ENCODE results near the gene CUBN. TPM values are rescaled to one million over a fixed set of nuclear protein-coding genes. Genes with fewer than 3 reads are reported as not detected.

CUBN gene
- total and polyA plus RNA-seq, 9 of the 15 experiments (the other 6 are each of a cell fraction or from before 2014, with no cell fraction given) = 0.04 to 0.33 (median 0.09) TPM

DNA sequence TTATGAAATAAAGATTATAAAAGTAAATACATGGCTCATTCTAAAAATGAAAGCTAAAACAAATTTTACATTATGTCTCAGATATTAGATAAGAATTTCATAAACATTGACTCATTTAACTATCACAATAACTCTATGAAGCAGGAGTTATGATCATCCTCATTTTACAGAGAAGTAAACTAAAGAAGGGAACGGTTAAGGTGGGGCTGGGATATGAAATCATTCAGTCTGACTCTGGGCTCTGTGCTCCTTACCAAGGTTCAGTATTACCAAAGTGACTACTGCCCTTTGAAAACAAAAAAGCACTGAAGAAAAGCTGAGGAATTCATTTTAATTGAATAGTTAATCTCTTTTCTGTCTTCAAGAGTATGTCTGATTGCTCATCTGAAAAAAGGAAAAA, 22.1 kb upstream of the CUBN start:
- H2AFZ ChIP-seq (ENCODE audit: low read depth, low read length) = no peak overlapping the region
- H3K4me3 ChIP-seq = no peak overlapping the region
- no peak overlapping the region for H3K9ac ChIP-seq (ENCODE audit: insufficient read depth in 1 of 2, low read depth in 2 of 2, low read length in 2 of 2)
- H3K27me3 ChIP-seq (ENCODE audit: control insufficient read depth in 2 of 2, insufficient read depth in 2 of 2, low read length in 2 of 2) = no peaks in the 10 kb centered on the region
- H3K9me1 ChIP-seq (ENCODE audit: control insufficient read depth, insufficient read depth, low read length) = no peaks in the 10 kb centered on the region
- no peak for TF ChIP-seq ZC3H8 (IDR thresholded peaks at IDR 0.05)
- TF ChIP-seq IRF2 (CRISPR knock-in tag; IDR thresholded peaks at IDR 0.05) = no peak
- TF ChIP-seq, protein P1, sequence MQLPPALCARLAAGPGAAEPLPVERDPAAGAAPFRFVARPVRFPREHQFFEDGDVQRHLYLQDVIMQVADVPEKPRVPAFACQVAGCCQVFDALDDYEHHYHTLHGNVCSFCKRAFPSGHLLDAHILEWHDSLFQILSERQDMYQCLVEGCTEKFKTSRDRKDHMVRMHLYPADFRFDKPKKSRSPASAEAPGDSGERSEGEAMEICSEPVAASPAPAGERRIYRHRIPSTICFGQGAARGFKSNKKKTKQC (CRISPR knock-in tag; IDR thresholded peaks at IDR 0.05) = no peak
- TF ChIP-seq ZNF24 (IDR thresholded peaks at IDR 0.05) = no peak
- no peak for TF ChIP-seq SRSF3 (IDR thresholded peaks at IDR 0.05; ENCODE audit: insufficient read depth, low read length)
- TF ChIP-seq ZNF584 (CRISPR knock-in tag; IDR thresholded peaks at IDR 0.05; ENCODE audit: low read depth) = no peak
- no peak for TF ChIP-seq TBL1XR1 (IDR thresholded peaks at IDR 0.05; ENCODE audit: low read length in 2 of 2)
- TF ChIP-seq, protein P2, sequence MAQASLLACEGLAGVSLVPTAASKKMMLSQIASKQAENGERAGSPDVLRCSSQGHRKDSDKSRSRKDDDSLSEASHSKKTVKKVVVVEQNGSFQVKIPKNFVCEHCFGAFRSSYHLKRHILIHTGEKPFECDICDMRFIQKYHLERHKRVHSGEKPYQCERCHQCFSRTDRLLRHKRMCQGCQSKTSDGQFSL (CRISPR knock-in tag; IDR thresholded peaks at IDR 0.05) = no peak
- TF ChIP-seq, protein P2 (tag; IDR thresholded peaks at IDR 0.05) = no peak
- TF ChIP-seq, protein P3, sequence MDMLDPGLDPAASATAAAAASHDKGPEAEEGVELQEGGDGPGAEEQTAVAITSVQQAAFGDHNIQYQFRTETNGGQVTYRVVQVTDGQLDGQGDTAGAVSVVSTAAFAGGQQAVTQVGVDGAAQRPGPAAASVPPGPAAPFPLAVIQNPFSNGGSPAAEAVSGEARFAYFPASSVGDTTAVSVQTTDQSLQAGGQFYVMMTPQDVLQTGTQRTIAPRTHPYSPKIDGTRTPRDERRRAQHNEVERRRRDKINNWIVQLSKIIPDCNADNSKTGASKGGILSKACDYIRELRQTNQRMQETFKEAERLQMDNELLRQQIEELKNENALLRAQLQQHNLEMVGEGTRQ (CRISPR knock-in tag; IDR thresholded peaks at IDR 0.05) = no peak
- no peak for TF ChIP-seq DDX20 (tag; IDR thresholded peaks at IDR 0.05; ENCODE audit: low read depth)
- TF ChIP-seq ARID2 (IDR thresholded peaks at IDR 0.05) = no peak
- no peak for TF ChIP-seq LEF1 (IDR thresholded peaks at IDR 0.05)
- no peaks in the 10 kb centered on the region for H3K79me2 ChIP-seq (ENCODE audit: control insufficient read depth, insufficient read depth, low read length)
- no peak for ATAC-seq
- no peaks in the 10 kb centered on the region for H4K20me1 ChIP-seq (replicated peaks; ENCODE audit: control insufficient read depth, insufficient read depth, low read length)
- H3K36me3 ChIP-seq (ENCODE audit: control insufficient read depth, insufficient read depth, low read length) = no peaks in the 10 kb centered on the region
- no peaks in the 10 kb centered on the region for H3K9me3 ChIP-seq (replicated peaks; ENCODE audit: control insufficient read depth, insufficient read depth, low read depth, low read length)
- no peak for DNase-seq (ENCODE audit: extremely low read depth in 1 of 4, low spot score in 3 of 4)
- 0 out of 5 replicates have a peak, but pooled peaks cover 0 to 3% of the 10 kb centered on the region in 2 experiments for H3K4me1 ChIP-seq (replicated peaks in 1 of 2; ENCODE audit: control insufficient read depth in 2 of 2, insufficient read depth in 2 of 2, low read length in 2 of 2)
- intact Hi-C loops (cut with micrococcal nuclease) (no loop called here), in situ Hi-C loops (cut with MboI) (no loop called here)
- no peak for FAIRE-seq
- H3K4me2 ChIP-seq (ENCODE audit: insufficient read depth, low read length) = no peak overlapping the region
- WGBS (ENCODE audit: insufficient coverage, low coverage, missing lambda C conversion rate) = 59% methylated on average over 1 of the region's 1 CpG
- H3K27ac ChIP-seq (ENCODE audit: extremely low read depth, low read depth, low read length) = no peak overlapping the region
- ChIA-PET CTCF (ENCODE audit: low intra/inter-chr PET ratio) (no interaction called here), POLR2A (interaction anchor here (0.8 to 2.1 kb wide), 5 partner anchors 10 to 79 kb away, joined by 3 to 7 read pairs (median 3); no protein-coding TSS in a partner anchor)
- BruUV-seq (replicated peaks) = no TSS peak

Measured in K562 (cell line).